IPS-11a (cell line): Measurements from ENCODE around the gene SERPINB2.
"Not testable (repeated sequence)": the region's sequence is repeated elsewhere in the genome, so short reads cannot be mapped to it uniquely, and the experiment has no call there.

ENCODE experiments used
- H3K4me3 ChIP-seq: one replicate; pipeline ENCODE4 v1.5.1; 2013; ENCODE audit warnings: low read depth, low read length, control low read depth

Gene SERPINB2

DNA sequence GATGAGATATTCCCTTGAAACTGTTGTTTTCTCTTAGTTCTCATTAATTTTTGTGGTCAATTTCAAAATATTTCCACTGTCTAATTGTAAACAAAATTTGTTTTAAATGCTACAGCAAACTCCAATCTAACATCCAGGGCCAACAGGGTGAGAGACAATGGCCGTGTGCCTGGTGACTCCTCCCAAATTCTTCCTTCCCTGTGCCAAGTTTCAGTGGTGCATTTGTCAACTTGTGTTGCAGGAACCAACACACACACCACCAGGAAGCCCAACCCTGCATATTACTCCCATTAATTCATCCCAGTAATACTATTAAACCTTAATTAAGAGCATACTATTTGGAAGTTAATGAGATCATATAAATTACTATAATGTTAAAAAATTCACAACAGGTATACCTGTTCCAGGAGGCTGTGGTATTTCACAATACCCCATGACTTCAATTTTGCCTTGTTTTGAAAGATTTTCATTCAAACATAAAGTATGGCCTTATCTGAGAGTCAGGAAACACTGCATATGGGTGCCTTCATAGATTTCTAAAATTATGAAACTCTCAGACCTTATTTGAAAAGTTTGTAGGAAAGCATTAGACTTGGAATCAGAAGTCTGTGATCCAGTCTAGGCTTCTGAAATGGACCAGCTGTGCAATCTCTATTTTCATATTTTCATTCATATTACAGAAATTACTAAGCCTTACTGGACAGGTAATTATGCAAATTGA is 1.1 kb downstream of the SERPINB2 start:
- H3K4me3 ChIP-seq: no peak overlapping the region

DNA sequence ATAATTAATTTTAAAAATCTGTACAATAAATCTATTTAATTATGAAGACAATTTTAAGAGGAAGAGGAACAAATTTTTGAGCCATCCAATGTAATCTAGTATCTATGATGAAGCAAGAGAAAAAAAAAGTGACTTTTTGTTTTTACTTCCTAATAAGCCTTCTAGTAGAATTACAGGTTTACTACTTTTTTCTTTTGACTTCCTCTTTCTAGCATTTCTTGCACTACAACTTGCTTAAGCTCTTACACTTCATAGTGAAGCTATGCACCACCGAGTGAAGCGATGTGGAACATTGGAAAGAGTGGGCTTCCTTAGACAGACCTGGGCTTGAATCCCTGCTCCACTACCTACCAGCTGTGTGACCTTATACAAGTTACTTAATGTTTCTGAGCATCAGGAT is 2.1 kb downstream of the SERPINB2 start:
- no peak overlapping the region for H3K4me3 ChIP-seq

DNA sequence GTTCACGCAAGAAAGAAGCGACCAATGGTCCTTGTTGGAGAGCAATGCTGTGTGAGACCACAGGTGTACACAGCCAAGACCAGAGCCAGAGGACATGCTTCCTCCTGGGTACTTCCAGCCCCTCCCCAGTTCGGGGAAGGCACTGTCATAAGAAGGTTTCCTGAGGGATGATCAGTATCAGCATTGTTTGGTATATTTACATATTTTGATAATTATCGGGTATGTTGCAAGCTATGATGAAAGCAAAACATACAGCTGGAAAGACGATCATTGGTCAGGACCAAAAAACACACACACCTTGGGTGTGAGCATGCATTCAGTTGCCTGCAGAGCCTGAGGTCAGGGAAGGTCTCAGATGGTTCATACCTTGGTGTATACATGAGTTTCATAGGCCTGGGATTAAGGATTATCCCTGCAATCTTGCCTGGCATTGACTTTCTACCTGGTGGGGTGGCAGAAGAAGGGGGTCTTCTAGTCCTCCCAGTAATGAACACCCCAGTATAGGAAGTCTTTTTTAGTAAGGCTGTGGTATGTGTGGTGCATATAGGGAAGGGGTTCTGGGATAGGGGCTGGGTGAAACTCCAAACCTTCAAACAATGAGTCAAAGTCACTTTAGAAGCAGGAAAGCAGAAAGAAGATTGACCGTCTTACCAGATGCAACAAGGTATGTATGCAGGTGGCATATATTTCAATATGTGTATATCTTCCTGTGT is 2.9 kb downstream of the SERPINB2 start:
- H3K4me3 ChIP-seq: no peak overlapping the region

DNA sequence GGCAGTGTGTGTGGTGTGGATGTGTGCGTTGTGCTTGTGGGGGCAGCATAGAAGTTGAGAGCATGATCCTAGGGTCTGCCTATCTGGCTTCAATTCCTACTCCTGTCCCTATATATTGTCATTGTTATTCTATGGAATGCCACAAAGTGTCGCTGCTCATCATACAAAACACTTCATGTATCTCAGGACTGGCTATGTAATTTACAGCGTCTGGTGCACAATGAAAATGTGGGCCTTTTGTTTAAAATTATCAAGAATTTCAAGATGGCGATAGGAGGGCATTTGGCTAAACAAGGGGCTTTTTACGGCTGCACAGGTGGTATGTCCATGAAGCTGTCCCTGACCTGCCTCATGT is 3.4 kb downstream of the SERPINB2 start:
- H3K4me3 ChIP-seq: no peak overlapping the region

DNA sequence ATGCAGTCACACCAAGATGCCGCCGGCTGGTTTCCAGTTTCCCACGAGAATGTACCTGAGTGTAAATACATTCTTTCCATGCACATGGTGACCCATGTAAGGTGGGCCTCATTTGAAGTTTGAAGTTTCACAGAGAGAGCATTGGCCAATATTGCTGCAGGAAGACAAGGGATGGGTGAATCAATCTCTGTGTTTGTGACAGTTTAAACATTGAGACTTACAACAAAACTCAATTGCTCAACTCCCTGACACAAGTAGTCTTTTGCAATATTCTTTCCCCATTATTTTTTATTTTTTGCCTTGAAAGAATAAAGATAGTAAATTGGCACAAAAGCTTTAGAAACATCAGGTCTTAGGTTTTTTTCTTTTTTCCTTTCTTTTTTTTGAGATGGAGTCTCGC is 5.1 kb downstream of the SERPINB2 start:
- no peak overlapping the region for H3K4me3 ChIP-seq

DNA sequence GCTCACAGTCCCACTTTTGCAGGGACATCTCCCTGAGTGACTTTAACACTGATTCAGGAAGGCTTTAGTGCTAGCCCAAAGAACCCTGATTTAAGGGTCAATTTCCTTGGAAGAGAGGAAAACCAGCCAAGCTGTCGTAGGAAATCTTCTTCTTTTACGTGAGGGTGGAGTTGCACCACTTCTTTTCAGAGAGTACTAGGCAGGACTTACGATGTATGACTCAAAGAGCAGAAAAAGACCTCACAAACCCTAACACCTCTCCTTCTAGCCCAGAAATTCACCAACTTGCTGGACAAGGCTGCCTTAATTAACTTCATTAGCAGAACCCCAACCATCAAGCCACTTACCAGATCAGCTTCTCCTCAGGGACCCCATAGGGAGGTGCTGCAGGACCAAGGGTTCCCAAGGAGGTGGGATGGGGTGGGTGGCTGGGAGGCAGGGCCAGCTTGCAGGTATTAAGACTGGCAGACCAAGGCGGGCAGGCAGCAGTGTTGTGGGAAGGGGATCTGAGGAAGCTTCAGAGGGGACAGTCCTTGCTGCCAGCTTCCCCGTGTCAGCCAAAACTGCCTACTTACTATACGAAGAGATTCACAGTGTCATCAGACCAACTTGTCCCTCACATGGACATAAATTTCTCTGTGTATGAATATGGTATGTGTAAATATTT is 6.7 kb downstream of the SERPINB2 start:
- no peak overlapping the region for H3K4me3 ChIP-seq

DNA sequence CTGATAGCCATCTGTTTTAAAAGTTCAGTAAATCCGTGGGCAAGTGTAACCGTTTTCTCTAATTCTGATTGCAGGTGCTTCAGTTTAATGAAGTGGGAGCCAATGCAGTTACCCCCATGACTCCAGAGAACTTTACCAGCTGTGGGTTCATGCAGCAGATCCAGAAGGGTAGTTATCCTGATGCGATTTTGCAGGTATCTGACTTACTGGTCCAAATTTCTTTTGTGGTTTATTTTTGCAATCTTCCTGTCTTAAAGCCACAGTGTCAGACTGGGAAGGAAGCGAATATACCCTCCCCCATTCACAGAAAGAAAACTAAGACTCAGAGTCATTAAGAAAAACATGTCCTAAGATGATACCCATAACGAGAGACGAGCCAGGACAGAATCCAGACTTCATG is 7.7 kb downstream of the SERPINB2 start:
- no peak overlapping the region for H3K4me3 ChIP-seq

DNA sequence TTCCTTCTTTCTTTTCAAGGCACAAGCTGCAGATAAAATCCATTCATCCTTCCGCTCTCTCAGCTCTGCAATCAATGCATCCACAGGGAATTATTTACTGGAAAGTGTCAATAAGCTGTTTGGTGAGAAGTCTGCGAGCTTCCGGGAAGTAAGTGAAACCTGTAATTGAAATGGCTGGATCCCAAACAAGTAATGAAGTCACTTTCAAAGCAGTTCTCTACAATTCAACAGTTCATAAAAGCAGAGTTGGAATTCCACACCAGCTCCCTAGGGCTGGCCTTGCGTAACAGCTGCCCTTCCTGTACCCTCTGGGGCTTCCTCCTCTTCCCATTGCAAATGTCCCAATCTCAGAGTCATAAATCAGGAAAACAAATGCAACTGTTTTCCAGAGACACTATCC is 9.6 kb downstream of the SERPINB2 start:
- H3K4me3 ChIP-seq: no peak overlapping the region

DNA sequence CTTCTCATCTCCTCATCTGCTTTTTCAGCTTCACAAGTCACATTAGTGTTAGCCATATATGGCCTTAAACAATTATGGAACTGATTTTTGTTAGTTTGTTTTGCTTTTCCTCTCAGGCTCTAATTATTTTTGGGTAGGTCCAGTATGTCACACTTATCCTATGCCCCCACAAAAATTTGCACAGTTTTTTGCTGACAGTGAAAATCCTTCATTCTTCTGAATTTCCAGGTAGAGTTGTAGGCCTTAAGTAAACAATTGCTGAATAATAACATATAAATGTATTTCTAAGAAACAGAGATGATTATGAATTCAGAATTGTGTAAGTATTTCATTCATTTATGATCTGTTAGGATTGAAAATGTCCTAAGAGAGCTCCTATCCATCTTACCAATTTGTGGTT is 11.7 kb downstream of the SERPINB2 start:
- no peak overlapping the region for H3K4me3 ChIP-seq

DNA sequence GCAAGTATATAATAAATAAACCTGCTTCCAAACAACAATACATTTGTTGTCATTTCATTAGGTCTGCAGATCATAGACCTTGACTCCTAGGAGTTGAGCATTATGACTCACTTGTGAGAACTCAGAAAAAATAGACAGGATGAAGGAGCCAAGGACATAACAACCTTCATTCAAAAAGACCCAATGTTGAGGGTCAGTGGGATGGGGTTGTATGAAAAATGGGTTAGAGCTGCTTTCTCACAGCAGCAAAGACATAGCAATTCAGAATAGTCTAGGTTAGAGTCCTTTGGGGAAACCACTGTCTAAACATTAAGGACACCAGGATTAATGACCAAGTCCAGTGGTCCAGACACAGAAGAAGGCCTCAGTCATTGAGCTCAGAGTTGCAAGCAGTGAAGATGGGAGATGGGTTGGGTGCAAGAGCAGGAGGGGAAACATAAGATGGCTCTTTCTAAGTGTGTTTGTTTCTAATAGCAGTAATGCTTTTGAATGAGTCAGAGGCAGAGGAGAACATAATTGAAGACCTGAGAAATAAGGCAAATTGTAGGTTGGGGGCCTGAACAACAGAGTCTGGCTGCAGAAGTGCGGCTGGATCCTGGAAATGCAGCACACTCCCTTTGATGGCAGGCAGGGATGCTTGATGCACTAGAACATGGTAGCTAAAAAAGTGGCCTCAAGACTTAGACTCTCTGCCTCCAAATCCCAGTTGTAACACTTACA is 16.5 kb downstream of the SERPINB2 start:
- H3K4me3 ChIP-seq: no peak overlapping the region

DNA sequence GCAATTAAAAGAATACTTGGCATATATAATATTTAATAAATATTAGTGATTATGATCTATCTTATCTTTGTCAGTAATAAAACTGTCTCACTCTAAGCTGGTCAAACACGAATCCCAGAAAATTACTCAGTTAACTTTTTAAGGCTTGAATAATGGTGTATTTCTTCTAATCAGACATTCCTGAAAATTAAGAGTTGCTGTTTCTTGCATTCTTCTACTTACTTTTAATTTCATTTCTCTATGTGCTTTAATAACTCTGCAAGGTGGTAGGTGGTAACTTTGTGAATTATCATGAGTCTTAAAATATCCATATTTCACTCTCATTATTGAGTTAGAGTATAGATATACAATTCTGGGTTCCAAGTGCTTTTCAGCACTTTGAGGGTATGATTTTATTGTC is 17.2 kb downstream of the SERPINB2 start:
- H3K4me3 ChIP-seq: no peak overlapping the region

DNA sequence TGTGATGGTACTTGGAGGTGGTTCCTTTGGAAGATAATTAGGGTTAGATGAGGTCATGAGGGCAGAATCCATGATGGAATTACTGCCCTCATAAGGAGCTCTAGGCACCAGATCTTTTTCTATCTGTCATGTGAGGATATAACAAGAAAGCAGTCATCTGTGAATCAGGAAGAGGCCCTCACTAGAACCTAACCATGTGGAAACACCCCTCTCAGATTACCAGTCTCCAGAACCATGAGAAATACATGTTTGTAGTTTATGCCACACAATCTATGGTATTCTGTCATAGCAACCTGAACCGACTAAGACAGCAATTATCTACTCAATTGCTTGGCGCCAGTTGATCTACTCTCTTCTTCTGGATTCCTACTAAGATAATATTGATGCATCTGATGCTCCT is 17.9 kb downstream of the SERPINB2 start:
- H3K4me3 ChIP-seq: no peak overlapping the region

DNA sequence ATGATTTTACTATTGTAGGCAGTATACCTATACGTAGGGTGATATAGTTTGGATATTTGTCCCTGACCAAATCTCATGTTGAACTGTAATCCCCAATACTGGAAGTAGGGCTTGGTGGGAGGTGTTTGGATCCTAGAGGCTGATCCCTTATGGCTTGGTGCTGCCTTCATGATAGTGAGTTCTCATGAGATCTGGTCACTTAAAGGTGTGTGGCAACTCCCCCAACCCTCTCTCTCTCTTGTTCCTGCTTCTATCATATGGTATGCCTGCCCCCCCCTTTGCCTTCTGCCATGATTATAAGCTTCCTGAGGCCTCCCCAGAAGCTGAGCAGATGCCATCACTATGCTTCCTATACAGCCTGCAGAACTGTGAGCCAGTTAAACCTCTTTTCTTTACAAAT is 18.6 kb downstream of the SERPINB2 start:
- H3K4me3 ChIP-seq: no peak overlapping the region

DNA sequence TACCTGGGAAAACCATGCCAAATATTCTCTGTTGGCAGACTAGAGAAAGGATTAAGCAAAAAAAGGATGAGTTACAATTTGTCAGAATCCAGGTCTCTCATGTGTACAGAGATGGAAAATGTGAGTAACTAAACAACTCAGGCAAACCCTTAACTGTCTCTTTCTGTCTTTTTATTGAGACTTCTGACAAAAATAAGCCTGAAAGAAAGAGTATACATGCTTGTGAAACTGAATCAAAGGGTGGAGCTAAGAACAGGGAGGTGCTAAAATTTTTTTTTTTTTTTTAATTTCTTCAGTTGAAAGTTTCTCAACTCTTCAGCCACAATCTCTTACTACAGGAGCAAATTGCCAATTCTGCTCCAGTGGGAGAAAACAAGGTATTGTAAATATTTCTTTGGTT is 20.2 kb downstream of the SERPINB2 start, which contains the start of gene SERPINB10:
Gene SERPINB10 (plus strand): TSS at position 295 of the 400 bp plus-strand sequence. CDS start 7,553 bp downstream, outside the sequence.
- no peak within 1 kb of the TSS for H3K4me3 ChIP-seq

DNA sequence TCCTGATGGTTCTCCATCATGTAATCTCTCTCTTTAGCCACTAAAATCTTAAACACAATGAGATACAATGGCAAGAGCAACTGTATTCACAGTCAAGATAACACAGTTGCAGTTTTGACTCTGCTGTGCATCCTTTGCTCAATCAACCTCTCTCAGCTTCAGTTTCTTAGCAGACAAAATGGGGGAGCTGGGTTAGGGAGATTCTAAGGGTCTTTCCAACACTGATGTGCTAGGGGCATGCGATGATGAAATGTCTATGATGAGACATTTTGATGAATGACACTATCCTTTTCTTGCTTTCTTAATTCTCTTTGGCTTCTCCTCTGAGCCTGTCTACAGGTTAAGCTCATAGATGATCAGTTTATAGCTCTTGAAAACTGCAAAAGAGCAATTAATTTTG is 21.4 kb downstream of the SERPINB2 start:
- no peak overlapping the region for H3K4me3 ChIP-seq

DNA sequence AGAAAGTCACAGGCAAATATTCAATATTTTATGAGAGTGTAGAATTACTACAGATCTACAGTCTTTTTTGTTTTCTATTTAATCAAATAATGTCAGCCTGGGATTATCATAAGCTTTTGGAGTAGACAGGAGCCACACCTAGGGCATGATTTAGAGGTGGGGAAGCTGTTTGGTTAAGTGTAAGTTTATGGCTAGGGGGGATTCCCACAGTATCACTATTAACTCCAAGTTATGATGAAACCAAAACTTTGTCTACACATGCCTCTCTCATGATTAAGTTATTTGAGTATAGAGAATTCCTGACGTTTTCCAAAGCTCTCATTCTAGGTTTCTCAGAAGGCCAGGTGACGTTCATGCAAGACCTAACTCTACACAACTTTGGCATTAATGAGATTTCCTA is 22.4 kb downstream of the SERPINB2 start:
- H3K4me3 ChIP-seq: no peak overlapping the region

DNA sequence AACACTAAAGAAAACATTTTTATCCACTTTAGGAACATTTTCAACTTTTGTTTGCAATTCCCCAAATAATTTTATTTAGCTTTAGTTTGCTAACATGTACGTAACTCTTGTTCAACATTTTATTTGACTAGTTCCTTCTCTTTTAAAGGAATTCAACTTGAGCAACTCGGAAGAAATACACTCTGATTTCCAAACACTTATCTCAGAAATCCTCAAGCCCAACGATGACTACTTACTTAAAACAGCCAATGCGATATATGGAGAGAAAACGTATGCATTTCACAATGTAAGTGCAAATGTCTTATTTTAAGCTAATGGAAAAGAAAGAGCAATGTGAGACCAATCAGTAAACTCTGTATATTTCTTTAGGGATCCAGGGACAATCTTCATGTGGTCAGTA is 30.3 kb downstream of the SERPINB2 start:
- no peak overlapping the region for H3K4me3 ChIP-seq

DNA sequence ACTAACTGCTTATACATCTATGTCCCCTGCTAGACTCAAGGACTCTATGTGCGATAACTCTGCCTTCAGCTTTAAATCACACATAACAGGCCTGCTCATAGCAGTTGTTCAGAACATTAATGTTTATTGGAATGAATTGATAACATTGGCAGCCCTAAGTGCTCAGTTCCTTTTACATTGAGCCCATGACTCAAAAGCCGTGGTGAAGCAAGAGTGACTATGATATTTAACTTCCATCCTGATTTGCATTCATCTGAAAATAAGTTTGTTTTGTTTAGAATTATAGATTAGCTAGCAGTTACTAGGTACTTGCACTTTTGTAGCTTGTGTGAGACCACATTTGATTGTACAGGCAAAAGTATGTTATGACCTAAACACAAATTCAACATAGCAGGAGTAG is 34.5 kb downstream of the SERPINB2 start:
- H3K4me3 ChIP-seq: no peak overlapping the region

DNA sequence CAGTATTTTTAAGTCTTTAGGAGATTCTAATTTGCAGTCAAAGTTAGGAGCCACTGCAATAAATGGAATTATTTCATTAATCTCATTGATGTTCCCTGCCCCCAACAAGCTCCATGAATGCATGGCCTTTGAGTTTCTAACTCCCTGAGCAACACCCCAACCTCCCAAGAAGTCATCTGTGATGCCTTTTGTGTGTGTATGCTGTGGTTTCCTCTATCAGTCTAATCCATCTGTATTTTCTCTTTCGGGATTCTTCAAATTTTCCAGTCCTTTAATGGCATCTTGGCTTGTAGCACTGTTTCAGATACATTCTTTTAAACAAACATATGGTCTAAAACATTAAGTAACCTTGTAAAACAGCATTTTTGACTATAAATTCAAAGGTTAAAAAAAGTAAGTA is 37.0 kb downstream of the SERPINB2 start:
- no peak overlapping the region for H3K4me3 ChIP-seq

DNA sequence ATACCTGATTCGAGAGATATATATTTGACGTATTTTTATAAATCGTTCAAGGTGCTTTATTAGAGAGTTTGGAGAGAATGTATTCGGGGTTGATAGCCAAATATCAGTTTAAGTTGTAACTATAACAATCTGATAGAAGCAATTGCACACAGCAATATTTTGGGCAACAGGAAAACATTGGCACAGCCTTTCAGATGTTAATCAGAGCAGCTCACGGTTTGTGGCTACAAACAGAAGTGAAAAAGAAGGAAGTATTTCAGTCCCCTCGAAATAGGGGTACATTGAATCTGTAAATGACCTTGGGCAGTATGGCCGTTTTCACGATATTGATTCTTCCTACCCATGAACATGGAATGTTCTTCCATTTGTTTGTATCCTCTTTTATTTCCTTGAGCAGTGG is 40.8 kb downstream of the SERPINB2 start:
- no peak overlapping the region for H3K4me3 ChIP-seq

DNA sequence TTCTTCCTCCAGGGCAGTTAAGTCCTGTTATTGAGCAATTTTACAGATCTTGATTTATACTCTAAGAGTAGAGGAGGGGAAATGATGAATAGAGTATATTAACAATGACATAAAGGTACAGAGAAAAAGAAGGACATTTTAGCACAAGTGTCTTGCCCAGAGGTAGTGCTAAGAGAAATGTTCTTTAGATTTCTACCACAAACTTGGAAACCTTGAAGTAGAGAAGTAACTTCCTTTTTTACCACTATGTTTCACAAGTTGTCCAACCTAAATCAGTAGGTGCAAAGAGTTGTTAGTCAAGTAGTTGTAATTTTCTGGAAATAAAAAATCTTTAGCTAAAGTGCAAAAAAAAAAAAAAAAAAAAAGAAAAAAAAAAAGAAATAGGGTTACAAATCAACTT is 41.9 kb downstream of the SERPINB2 start:
- not testable (repeated sequence) for H3K4me3 ChIP-seq
